GM12878 (cell line): ENCODE data around the gene MMAA. TPM values are rescaled to one million over a fixed set of nuclear protein-coding genes. Genes with fewer than 3 reads are reported as not detected.

Experiments used
- ATAC-seq: fragments of 200-7000 bp; cut with Tn5 transposase; 3 replicates; pipeline ENCODE4 v1.9.1; 2020; ENCODE audit warnings: mild to moderate bottlenecking, moderate library complexity
- BruUV-seq: library from RNA; stranded (reverse); fragments of 400-500 nt; replicated peaks from 2 replicates; lab custom pipeline; 2021; lab: Mats Ljungman, UMichigan
- CTCF ChIA-PET: fragments of 300-600 bp; sonication (Branson Sonifier 250); formaldehyde crosslinking; extraction: SDS; loops from one replicate; lab custom pipeline; 2021; ENCODE audit warnings: inconsistent platforms; lab: Yijun Ruan, JAX
- POLR2A ChIA-PET: fragments of 350-600 bp; formaldehyde crosslinking; extraction: SDS; loops from one replicate; lab custom pipeline; 2021; ENCODE audit warnings: inconsistent platforms; lab: Charles Lee
- RAD21 ChIA-PET: fragments of 300-600 bp; sonication (Branson Sonifier 250); formaldehyde crosslinking; loops from one replicate; lab custom pipeline; 2023; ENCODE audit warnings: antibody characterized with exemption; ENCODE audit not compliant: unreplicated experiment; lab: Charles Lee
- SMC1A ChIA-PET: fragments of 300-600 bp; sonication (Branson Sonifier 250); formaldehyde crosslinking; loops from one replicate; lab custom pipeline; 2023; ENCODE audit not compliant: unreplicated experiment, uncharacterized antibody; lab: Charles Lee
- DNase-seq: peaks from one replicate; pipeline ENCODE4 v3.0.0-alpha.2; 2011; ENCODE audit warnings: low read depth, low spot score
- FAIRE-seq: peaks from 3 replicates; lab custom pipeline; 2011; peaks lifted over from hg19 to GRCh38; lab: Jason Lieb, UNC
- H2AFZ ChIP-seq: 2 replicates; pipeline ENCODE4 v1.6.0; 2011; ENCODE audit warnings: low read depth, low read length, control low read depth; ENCODE audit not compliant: control insufficient read depth
- H3K27ac ChIP-seq: 2 replicates; pipeline ENCODE4 v1.5.1; 2011; ENCODE audit warnings: control low read depth; ENCODE audit not compliant: control insufficient read depth, insufficient read depth
- H3K27me3 ChIP-seq, 2 experiments: replicated peaks in 1 of 2; 2 replicates each; pipeline versions ENCODE4 v1.6.0 to v1.6.1; 2011; ENCODE audit warnings: low read length in 1 of 2; ENCODE audit not compliant: control insufficient read depth in 2 of 2, insufficient read depth in 2 of 2
- H3K36me3 ChIP-seq, 2 experiments: 2 replicates each; pipeline ENCODE4 v1.5.1; 2011; ENCODE audit warnings: low read length in 1 of 2; ENCODE audit not compliant: control insufficient read depth in 2 of 2, insufficient read depth in 2 of 2
- H3K4me1 ChIP-seq: 2 replicates; pipeline ENCODE4 v1.6.1; 2011; ENCODE audit warnings: mild to moderate bottlenecking, low read length, moderate library complexity, mixed read lengths; ENCODE audit not compliant: control insufficient read depth, insufficient read depth
- H3K4me2 ChIP-seq: 2 replicates; pipeline ENCODE4 v1.6.0; 2011; ENCODE audit warnings: control low read depth; ENCODE audit not compliant: control insufficient read depth, insufficient read depth
- H3K4me3 ChIP-seq: fragments of 200-600 bp; sonication (generic); 2 replicates; pipeline ENCODE4 v1.5.1; 2016
- H3K79me2 ChIP-seq: 2 replicates; pipeline ENCODE4 v1.6.0; 2011; ENCODE audit warnings: low read length; ENCODE audit not compliant: control insufficient read depth, insufficient read depth
- H3K9ac ChIP-seq: 2 replicates; pipeline ENCODE4 v1.8.0; 2011; ENCODE audit warnings: low read length, control low read depth, mixed read lengths; ENCODE audit not compliant: control insufficient read depth, insufficient read depth
- H3K9me3 ChIP-seq: replicated peaks from 3 replicates; pipeline ENCODE4 v1.5.1; 2011; ENCODE audit warnings: mild to moderate bottlenecking, low read length; ENCODE audit not compliant: control insufficient read depth, insufficient read depth
- H4K20me1 ChIP-seq: 2 replicates; pipeline ENCODE4 v1.6.0; 2011; ENCODE audit not compliant: control insufficient read depth, insufficient read depth
- BCL3 ChIP-seq: IDR thresholded peaks from 2 replicates; pipeline ENCODE4 v1.6.1; 2011; ENCODE audit warnings: borderline replicate concordance, low read depth, mild to moderate bottlenecking, moderate library complexity, low read length; ENCODE audit not compliant: insufficient read depth, poor library complexity, severe bottlenecking
- FOS ChIP-seq: IDR thresholded peaks from 3 replicates; pipeline ENCODE4 v1.6.1; 2011; ENCODE audit warnings: borderline replicate concordance; ENCODE audit not compliant: insufficient read length; ENCODE audit errors: extremely low read depth
- FOXK2 ChIP-seq: fragments of 450-650 bp; IDR thresholded peaks from 2 replicates; pipeline ENCODE4 v1.6.1; 2017; ENCODE audit warnings: mild to moderate bottlenecking, moderate library complexity
- HCFC1 ChIP-seq: fragments of 150-350 bp; IDR thresholded peaks from 2 replicates; pipeline ENCODE4 v1.6.1; 2014; ENCODE audit warnings: low read length
- IKZF1 ChIP-seq: fragments of 450-650 bp; conservative IDR thresholded peaks from 2 replicates; pipeline ENCODE4 v1.6.1; 2017; ENCODE audit warnings: antibody characterized with exemption, mild to moderate bottlenecking
- MEF2B ChIP-seq: fragments of 450-650 bp; IDR thresholded peaks from 2 replicates; pipeline ENCODE4 v1.6.1; 2018; ENCODE audit warnings: mild to moderate bottlenecking, moderate library complexity; ENCODE audit not compliant: partially characterized antibody, poor library complexity, severe bottlenecking
- NR2C1 ChIP-seq: fragments of 450-650 bp; IDR thresholded peaks from 2 replicates; pipeline ENCODE4 v1.6.1; 2017; ENCODE audit warnings: antibody characterized with exemption, mild to moderate bottlenecking, moderate library complexity
- PAX5 ChIP-seq: IDR thresholded peaks from 2 replicates; pipeline ENCODE4 v1.6.1; 2011; ENCODE audit warnings: low read depth, low read length, borderline replicate concordance
- POLR2AphosphoS5 ChIP-seq: IDR thresholded peaks from 2 replicates; pipeline ENCODE4 v1.6.1; 2011; ENCODE audit warnings: mild to moderate bottlenecking, low read length, inconsistent platforms
- PRDM15 ChIP-seq: fragments of 450-650 bp; formaldehyde crosslinking; IDR thresholded peaks from 2 replicates; pipeline ENCODE4 v1.4.0; 2020; ENCODE audit warnings: mild to moderate bottlenecking, moderate library complexity
- RB1 ChIP-seq: fragments of 450-650 bp; formaldehyde crosslinking; IDR thresholded peaks from 2 replicates; pipeline ENCODE4 v1.6.1; 2017; ENCODE audit warnings: mild to moderate bottlenecking, borderline replicate concordance
- RFX5 ChIP-seq: IDR thresholded peaks from 2 replicates; pipeline ENCODE4 v1.6.1; 2011; ENCODE audit warnings: low read depth, low read length, improper control_type of control experiment
- TCF12 ChIP-seq: IDR thresholded peaks from 2 replicates; pipeline ENCODE4 v1.6.1; 2011; ENCODE audit warnings: low read depth, mild to moderate bottlenecking, low read length
- ZNF384 ChIP-seq: IDR thresholded peaks from 2 replicates; pipeline ENCODE4 v1.6.1; 2012; ENCODE audit warnings: low read depth, mild to moderate bottlenecking, low read length, improper control_type of control experiment, borderline replicate concordance
- WGBS: methylation state at CpG from one replicate; pipeline ENCODE4 v1.1.6; 2016; ENCODE audit warnings: low lambda C conversion rate; ENCODE audit not compliant: insufficient replicate concordance, insufficient coverage; ENCODE audit errors: missing lambda C conversion rate; 5-methylcytosine and 5-hydroxymethylcytosine counted together
- in situ Hi-C: fragments of 300-500 bp; cut with MboI; formaldehyde crosslinking; loops from 9 replicates; pipeline ENCODE4 v1.14.3; 2018; ENCODE audit warnings: mixed read lengths
- intact Hi-C: fragments of 100-400 bp; cut with micrococcal nuclease; formaldehyde crosslinking; loops from one replicate; pipeline ENCODE4 v1.14.2; 2022; ENCODE audit not compliant: unreplicated experiment
- polyA plus RNA-seq, 11 experiments: library from polyadenylated mRNA; depleted of rRNA in 4 of 11; unstranded in 6 of 11; stranded (reverse) in 5 of 11; fragments of >200 nt; fragmentation: Nextera tagmentation in 4 of 11; fragmentation: Illumina TruSeq in 1 of 11; extraction: Ambion mirVana in 4 of 11; extraction: Trizol in 1 of 11; gene quantifications; 1 replicate in 1 of 11; 2 replicates in 10 of 11; pipeline versions ENCODE4 v1.2.1 to v1.2.3, GENCODE V29; 2011 to 2016; ENCODE audit warnings: inconsistent platforms in 2 of 11, missing spikeins in 2 of 11, low read depth in 1 of 11
- total RNA-seq, 4 experiments: library from RNA; depleted of rRNA in 3 of 4; stranded (reverse); fragments of >200 nt in 3 of 4; fragmentation: Illumina TruSeq in 1 of 4; extraction: Trizol in 1 of 4; gene quantifications; 2 replicates each; pipeline versions ENCODE4 v1.2.1 to v1.2.3, GENCODE V29; 2013 to 2021

Gene MMAA
- total and polyA plus RNA-seq, 10 of the 15 experiments (the other 5 are each of a cell fraction or from before 2014, with no cell fraction given) = 4.5 to 22.6 (median 11.8) TPM

GRCh38 chr4:145625677-145626622, 6.8 kb downstream of the MMAA start:
- H3K4me3 ChIP-seq = no peak overlapping the region
- BruUV-seq = no TSS peak
- ChIA-PET SMC1A (interaction anchor here (0.6 to 3.5 kb wide), 14 partner anchors 10 to 707 kb away, joined by 3 to 23 read pairs (median 4); no protein-coding TSS in a partner anchor), CTCF (interaction anchor here (0.8 to 3.1 kb wide), 6 partner anchors 9 to 1471 kb away, joined by 3 to 22 read pairs (median 3); no protein-coding TSS in a partner anchor), POLR2A (interaction anchor here (0.7 to 0.9 kb wide), 2 partner anchors 16 to 449 kb away, joined by 3 read pairs; no protein-coding TSS in a partner anchor), RAD21 (interaction anchor here (0.8 to 1.9 kb wide), 7 partner anchors 9 to 448 kb away, joined by 3 to 8 read pairs (median 3); no protein-coding TSS in a partner anchor)
- FAIRE-seq (no peak), ATAC-seq (peak; percentile 66), DNase-seq (no peak)
- WGBS = 78% methylated on average over 10 of the region's 10 CpGs
- H4K20me1 ChIP-seq = no peaks in the 10 kb centered on the region
- H3K4me2 ChIP-seq = no peak overlapping the region
- no peaks in the 10 kb centered on the region for H3K36me3 ChIP-seq
- in situ Hi-C loops (no loop called here), intact Hi-C loops (no loop called here)
- peaks cover 2% of the 10 kb centered on the region; the same call in 1 of the 2 replicates for H3K79me2 ChIP-seq
- H3K9me3 ChIP-seq = peaks cover 3% of the 10 kb centered on the region; the same call in 2 of the 3 replicates
- H3K27me3 ChIP-seq = no peaks in the 10 kb centered on the region
- H3K9ac ChIP-seq = no peak overlapping the region
- H3K27ac ChIP-seq = no peak overlapping the region
- no peak overlapping the region for H2AFZ ChIP-seq
- H3K4me1 ChIP-seq = peaks cover 2% of the 10 kb centered on the region; the same call in 1 of the 2 replicates
- TF ChIP-seq MEF2B = no peak
- no peak for TF ChIP-seq ZNF384
- TF ChIP-seq TCF12 = peak; percentile 51; the same call in 1 of the 2 replicates
- no peak for TF ChIP-seq RB1
- TF ChIP-seq IKZF1 = no peak
- TF ChIP-seq FOS = no peak
- TF ChIP-seq PRDM15 = no peak
- no peak for TF ChIP-seq BCL3
- TF ChIP-seq PAX5 = peak; percentile 70; the same call in 1 of the 2 replicates
- no peak for TF ChIP-seq HCFC1
- TF ChIP-seq FOXK2 = no peak
- peak; percentile 56; the same call in 1 of the 2 replicates for TF ChIP-seq NR2C1
- TF ChIP-seq POLR2AphosphoS5 = no peak
- no peak for TF ChIP-seq RFX5
